BLaER1 (cell line): ENCODE data around the gene UBE2G2.

Experiments used
- H3K27ac ChIP-seq: shearing (Covaris generic); formaldehyde crosslinking; 2 replicates; pipeline ENCODE4 v1.8.1; 2022
- H3K27me3 ChIP-seq: shearing (Covaris generic); formaldehyde crosslinking; 2 replicates; pipeline ENCODE4 v1.8.1; 2022
- H3K36me3 ChIP-seq: shearing (Covaris generic); formaldehyde crosslinking; 2 replicates; pipeline ENCODE4 v1.8.1; 2022
- H3K4me1 ChIP-seq: shearing (Covaris generic); formaldehyde crosslinking; 2 replicates; pipeline ENCODE4 v1.8.1; 2022
- H3K4me2 ChIP-seq: shearing (Covaris generic); formaldehyde crosslinking; 2 replicates; pipeline ENCODE4 v1.8.1; 2022
- H3K4me3 ChIP-seq: shearing (Covaris generic); formaldehyde crosslinking; 2 replicates; pipeline ENCODE4 v1.8.1; 2022
- H3K9ac ChIP-seq: shearing (Covaris generic); formaldehyde crosslinking; 2 replicates; pipeline ENCODE4 v1.8.1; 2022
- H3K9me3 ChIP-seq: shearing (Covaris generic); formaldehyde crosslinking; 2 replicates; pipeline ENCODE4 v1.8.1; 2022
- H4K20me1 ChIP-seq: shearing (Covaris generic); formaldehyde crosslinking; 2 replicates; pipeline ENCODE4 v1.8.1; 2022
- Cebpa-rat ChIP-seq: shearing (Covaris generic); IDR thresholded peaks from 2 replicates; pipeline ENCODE4 v1.8.1; 2022

UBE2G2 gene

GRCh38 chr21:44739316-44739715 lies 62.3 kb downstream of the UBE2G2 start:
- H3K27ac ChIP-seq = no peak overlapping the region
- H3K4me3 ChIP-seq = no peak overlapping the region
- no peak overlapping the region for H3K4me2 ChIP-seq
- no peaks in the 10 kb centered on the region for H4K20me1 ChIP-seq
- peaks cover 25% of the 10 kb centered on the region for H3K4me1 ChIP-seq
- no peak overlapping the region for H3K9ac ChIP-seq
- no peaks in the 10 kb centered on the region for H3K27me3 ChIP-seq
- H3K9me3 ChIP-seq = peaks cover 11% of the 10 kb centered on the region
- no peak for TF ChIP-seq Cebpa-rat
- H3K36me3 ChIP-seq = no peaks in the 10 kb centered on the region

GRCh38 chr21:44738621-44739020 lies 63.0 kb downstream of the UBE2G2 start:
- Histone ChIP-seq H3K9me3 (peaks cover 4% of the 10 kb centered on the region), H4K20me1 (no peaks in the 10 kb centered on the region), H3K4me2 (no peak overlapping the region), H3K9ac (no peak overlapping the region), H3K27me3 (no peaks in the 10 kb centered on the region), H3K27ac (no peak overlapping the region), H3K4me1 (peaks cover 32% of the 10 kb centered on the region), H3K36me3 (no peaks in the 10 kb centered on the region), H3K4me3 (no peak overlapping the region)
- no peak for TF ChIP-seq Cebpa-rat

DNA sequence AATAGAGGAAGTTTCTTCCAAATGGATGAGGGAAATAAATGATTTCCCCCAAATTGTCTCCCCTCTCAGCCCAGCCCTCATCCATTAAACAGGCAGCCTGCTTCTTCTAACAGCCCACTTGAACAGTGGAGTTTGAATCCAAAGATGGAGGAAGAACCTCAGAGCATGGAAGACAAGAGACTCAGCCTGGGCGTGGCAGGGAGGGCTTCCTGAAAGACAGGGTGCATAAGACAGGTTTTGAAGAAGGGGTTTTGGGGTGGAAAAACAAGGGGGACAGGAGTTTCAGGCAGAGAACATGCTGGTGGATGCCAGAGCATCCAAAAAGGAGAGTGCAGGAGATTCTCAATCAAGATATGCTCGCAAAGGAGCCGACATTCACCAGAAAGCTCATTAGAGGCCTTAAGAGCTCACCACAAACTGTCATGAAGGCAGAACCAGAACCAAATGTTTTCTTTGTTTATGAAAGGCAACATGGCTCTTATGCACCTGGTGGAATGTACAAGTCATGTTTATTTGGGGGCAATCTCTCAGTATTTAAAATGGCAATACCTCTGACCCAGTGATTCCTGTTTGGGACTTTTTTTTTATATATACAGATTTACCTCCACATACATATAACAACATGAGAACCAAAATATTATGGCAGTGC lies 63.8 kb downstream of the UBE2G2 start:
- Histone ChIP-seq H3K36me3 (no peaks in the 10 kb centered on the region), H3K9me3 (no peaks in the 10 kb centered on the region), H3K4me3 (no peak overlapping the region), H3K9ac (no peak overlapping the region), H3K4me2 (no peak overlapping the region), H3K27ac (no peak overlapping the region), H4K20me1 (no peaks in the 10 kb centered on the region), H3K4me1 (peaks cover 40% of the 10 kb centered on the region), H3K27me3 (no peaks in the 10 kb centered on the region)
- no peak for TF ChIP-seq Cebpa-rat

DNA sequence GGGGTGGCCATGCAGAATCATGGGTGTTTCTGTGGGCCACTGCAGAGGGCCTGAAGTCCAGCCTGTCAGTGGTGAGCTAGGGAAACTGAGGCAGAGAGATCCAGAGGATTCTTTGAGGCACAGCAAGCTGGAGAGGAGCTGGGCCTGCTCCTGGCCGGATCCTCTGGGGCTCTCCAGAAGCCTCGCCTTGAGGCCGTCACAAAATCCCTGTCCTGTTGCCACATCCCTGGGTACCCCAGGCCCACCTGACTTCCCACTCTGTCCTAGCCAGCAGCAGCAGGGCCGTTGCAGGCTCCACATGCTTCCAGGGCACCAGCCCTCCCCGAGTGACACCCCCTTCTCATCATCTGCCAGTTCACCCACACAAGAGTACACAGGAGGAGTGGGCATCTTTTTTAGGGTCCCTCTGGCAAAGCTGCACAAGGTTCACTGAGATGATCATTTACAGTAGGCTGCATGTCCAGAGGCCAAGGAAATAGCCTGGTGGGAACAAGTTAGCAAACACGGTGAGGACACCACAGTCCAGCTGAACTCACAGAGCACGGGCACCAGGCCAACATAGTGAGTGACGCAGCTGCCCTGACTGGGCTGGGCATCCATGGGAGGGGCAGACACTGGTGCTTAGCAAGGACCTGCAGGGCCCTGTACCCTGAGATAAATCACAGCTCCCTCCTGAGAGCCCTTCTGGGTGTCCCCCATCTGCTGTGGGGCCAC lies 65.2 kb downstream of the UBE2G2 start:
- Histone ChIP-seq H3K4me1 (peaks cover 54% of the 10 kb centered on the region), H3K27me3 (no peaks in the 10 kb centered on the region), H3K36me3 (no peaks in the 10 kb centered on the region), H3K27ac (no peak overlapping the region), H3K4me3 (no peak overlapping the region), H3K9ac (no peak overlapping the region), H3K4me2 (peak overlapping the region; percentile 77), H3K9me3 (no peaks in the 10 kb centered on the region), H4K20me1 (no peaks in the 10 kb centered on the region)
- TF ChIP-seq Cebpa-rat = no peak

- H3K4me1 ChIP-seq = peaks cover 59% of the 10 kb centered on the region
- H3K36me3 ChIP-seq = no peaks in the 10 kb centered on the region
- TF ChIP-seq Cebpa-rat = no peak
- no peaks in the 10 kb centered on the region for H3K9me3 ChIP-seq
- H3K4me3 ChIP-seq = no peak overlapping the region
- peak overlapping the region; percentile 48 for H3K27ac ChIP-seq
- peak overlapping the region; percentile 77 for H3K4me2 ChIP-seq
- H4K20me1 ChIP-seq = no peaks in the 10 kb centered on the region
- no peaks in the 10 kb centered on the region for H3K27me3 ChIP-seq
- peak overlapping the region; percentile 15 for H3K9ac ChIP-seq
Observed at GRCh38 chr21:44735821-44736220, 65.8 kb downstream of the UBE2G2 start.

- Histone ChIP-seq H3K36me3 (no peaks in the 10 kb centered on the region), H3K27me3 (no peaks in the 10 kb centered on the region), H4K20me1 (no peaks in the 10 kb centered on the region), H3K27ac (peak overlapping the region; percentile 48; the same call in 1 of the 2 replicates), H3K4me3 (no peak overlapping the region), H3K9me3 (no peaks in the 10 kb centered on the region), H3K4me2 (peak overlapping the region; percentile 77), H3K9ac (peak overlapping the region; percentile 15; the same call in 1 of the 2 replicates), H3K4me1 (peaks cover 63% of the 10 kb centered on the region)
- no peak for TF ChIP-seq Cebpa-rat
Observed at GRCh38 chr21:44734841-44735240, 66.8 kb downstream of the UBE2G2 start.

DNA sequence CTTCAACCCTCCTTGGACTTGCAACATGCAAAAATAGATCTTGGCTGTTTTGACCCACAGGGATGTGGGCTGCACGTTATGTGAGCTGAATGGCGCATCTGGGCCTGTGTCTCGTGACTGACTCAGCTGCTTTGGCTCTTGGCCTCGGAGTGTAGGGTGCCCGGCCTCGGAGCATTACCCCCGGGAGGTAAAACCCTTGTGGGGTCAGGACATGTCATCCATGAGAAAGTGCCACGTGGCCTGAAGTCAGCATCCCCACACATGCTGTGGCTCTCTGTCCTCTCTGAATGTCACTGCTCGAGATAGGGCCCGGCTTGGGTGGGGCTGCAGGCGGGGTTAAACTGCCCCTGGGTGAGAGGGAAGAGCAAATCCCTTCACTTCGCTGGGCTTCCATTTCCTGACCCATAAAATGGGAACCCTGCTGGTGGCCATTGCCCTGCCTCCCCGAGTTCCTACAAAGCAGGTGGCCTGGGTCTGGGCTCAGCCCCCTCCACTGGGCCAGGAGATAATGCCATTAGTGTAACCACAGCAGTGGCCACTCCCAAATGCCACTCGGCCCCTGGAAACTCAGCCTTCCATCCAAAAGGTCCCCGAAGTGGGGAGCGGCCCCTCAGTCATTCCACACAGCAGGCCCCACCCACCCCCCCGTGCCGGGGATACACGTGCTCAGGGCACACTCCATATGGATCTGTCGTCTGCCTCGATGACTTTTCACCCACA lies 67.4 kb downstream of the UBE2G2 start:
- H3K27ac ChIP-seq = peak overlapping the region; percentile 82
- H3K4me1 ChIP-seq = peaks cover 63% of the 10 kb centered on the region
- no peaks in the 10 kb centered on the region for H3K36me3 ChIP-seq
- H4K20me1 ChIP-seq = no peaks in the 10 kb centered on the region
- H3K4me2 ChIP-seq = peak overlapping the region; percentile 88
- no peaks in the 10 kb centered on the region for H3K9me3 ChIP-seq
- no peak for TF ChIP-seq Cebpa-rat
- peak overlapping the region; percentile 47; the same call in 1 of the 2 replicates for H3K9ac ChIP-seq
- no peak overlapping the region for H3K4me3 ChIP-seq
- H3K27me3 ChIP-seq = no peaks in the 10 kb centered on the region

GRCh38 chr21:44732956-44733355 lies 68.7 kb downstream of the UBE2G2 start:
- peaks cover 63% of the 10 kb centered on the region for H3K4me1 ChIP-seq
- no peaks in the 10 kb centered on the region for H3K36me3 ChIP-seq
- peak overlapping the region; percentile 88 for H3K4me2 ChIP-seq
- peak overlapping the region; percentile 82; the same call in 1 of the 2 replicates for H3K27ac ChIP-seq
- no peaks in the 10 kb centered on the region for H3K27me3 ChIP-seq
- H3K9me3 ChIP-seq = no peaks in the 10 kb centered on the region
- peak overlapping the region; percentile 48; the same call in 1 of the 2 replicates for H3K9ac ChIP-seq
- TF ChIP-seq Cebpa-rat = no peak
- no peaks in the 10 kb centered on the region for H4K20me1 ChIP-seq
- no peak overlapping the region for H3K4me3 ChIP-seq

DNA sequence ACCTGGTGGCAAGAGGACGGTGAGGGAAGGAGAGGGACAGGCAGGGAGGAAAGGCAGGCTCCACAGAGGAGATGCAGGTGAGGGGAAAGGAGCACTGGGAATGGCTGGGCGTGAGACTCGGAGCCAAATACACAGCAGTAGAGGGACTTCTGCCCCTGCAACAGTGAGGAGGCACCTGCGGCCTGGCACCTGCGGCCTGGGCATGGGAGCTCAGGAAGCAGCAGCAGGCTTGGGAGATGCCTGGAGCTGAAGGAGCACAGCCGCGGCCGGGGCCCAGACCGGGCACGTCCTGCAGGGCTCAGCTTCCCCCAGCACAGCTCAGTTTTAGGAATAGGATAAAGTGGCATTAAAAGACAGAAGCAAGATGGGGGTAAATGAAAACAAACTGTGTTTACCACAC lies 69.4 kb downstream of the UBE2G2 start:
- Histone ChIP-seq H3K4me2 (peak overlapping the region; percentile 88), H3K4me1 (peaks cover 63% of the 10 kb centered on the region), H3K27me3 (no peaks in the 10 kb centered on the region), H3K4me3 (no peak overlapping the region), H3K27ac (no peak overlapping the region), H3K36me3 (no peaks in the 10 kb centered on the region), H4K20me1 (no peaks in the 10 kb centered on the region), H3K9ac (no peak overlapping the region), H3K9me3 (no peaks in the 10 kb centered on the region)
- no peak for TF ChIP-seq Cebpa-rat
